SK-N-SH treated with all-trans-retinoic acid at 6 μM for 48 hours (cell line): Measurements from ENCODE around the gene TPRG1L.

Source experiments
- ATAC-seq: fragments of 200-7000 bp; cut with Tn5 transposase; 3 replicates; pipeline ENCODE4 v1.9.1; 2020; ENCODE audit warnings: mild to moderate bottlenecking, moderate library complexity
- ARNTL ChIP-seq: fragments of 450-650 bp; formaldehyde crosslinking; IDR thresholded peaks from 2 replicates; pipeline ENCODE4 v1.5.0; 2020; ENCODE audit warnings: low read depth, mild to moderate bottlenecking, moderate library complexity, borderline replicate concordance
- BACH2 ChIP-seq: fragments of 250-450 bp; sonication (Bioruptor Pico); IDR thresholded peaks from 2 replicates; pipeline ENCODE4 v1.9.0; 2021; ENCODE audit warnings: mild to moderate bottlenecking, borderline replicate concordance
- CREB5 ChIP-seq: fragments of 250-450 bp; sonication (Bioruptor Pico); IDR thresholded peaks from 2 replicates; pipeline ENCODE4 v1.5.1; 2020; ENCODE audit warnings: low read depth, mild to moderate bottlenecking, moderate library complexity
- CSDC2 ChIP-seq: fragments of 250-450 bp; sonication (Bioruptor Pico); IDR thresholded peaks from 2 replicates; pipeline ENCODE4 v1.5.0; 2020; ENCODE audit warnings: mild to moderate bottlenecking, moderate library complexity
- ESRRG ChIP-seq: fragments of 250-450 bp; sonication (Bioruptor Pico); IDR thresholded peaks from 2 replicates; pipeline ENCODE4 v1.6.1; 2021; ENCODE audit warnings: mild to moderate bottlenecking
- ISL1 ChIP-seq: fragments of 250-450 bp; sonication (Bioruptor Pico); IDR thresholded peaks from 2 replicates; pipeline ENCODE4 v2.1.2; 2022; ENCODE audit warnings: mild to moderate bottlenecking, moderate library complexity
- OSR1 ChIP-seq: fragments of 250-450 bp; sonication (Bioruptor Pico); IDR thresholded peaks from 2 replicates; pipeline ENCODE4 v1.8.0; 2022; ENCODE audit warnings: moderate library complexity, mild to moderate bottlenecking, inconsistent platforms
- PPARA ChIP-seq: fragments of 250-450 bp; sonication (Bioruptor Pico); IDR thresholded peaks from 2 replicates; pipeline ENCODE4 v1.5.0; 2020; ENCODE audit warnings: mild to moderate bottlenecking, borderline replicate concordance
- RARB ChIP-seq: fragments of 250-450 bp; sonication (Bioruptor Pico); IDR thresholded peaks from 2 replicates; pipeline ENCODE4 v1.8.0; 2021; ENCODE audit warnings: mild to moderate bottlenecking, moderate library complexity
- SNAI2 ChIP-seq: fragments of 250-450 bp; sonication (Bioruptor Pico); IDR thresholded peaks from 2 replicates; pipeline ENCODE4 v1.5.0; 2020; ENCODE audit warnings: mild to moderate bottlenecking, moderate library complexity
- TCF4 ChIP-seq: fragments of 250-450 bp; sonication (Bioruptor Pico); IDR thresholded peaks from 2 replicates; pipeline ENCODE4 v1.8.0; 2021; ENCODE audit warnings: mild to moderate bottlenecking, moderate library complexity, borderline replicate concordance
- TOX ChIP-seq: fragments of 250-450 bp; sonication (Bioruptor Pico); IDR thresholded peaks from 2 replicates; pipeline ENCODE4 v1.8.0; 2021; ENCODE audit warnings: mild to moderate bottlenecking, moderate library complexity, borderline replicate concordance
- ZC3H10 ChIP-seq: fragments of 250-450 bp; sonication (Bioruptor Pico); IDR thresholded peaks from 2 replicates; pipeline ENCODE4 v1.5.1; 2021; ENCODE audit warnings: mild to moderate bottlenecking, moderate library complexity
- ZFP30 ChIP-seq: fragments of 450-650 bp; formaldehyde crosslinking; IDR thresholded peaks from 2 replicates; pipeline ENCODE4 v1.5.0; 2022; ENCODE audit warnings: mild to moderate bottlenecking, moderate library complexity
- ZNF565 ChIP-seq: fragments of 450-650 bp; formaldehyde crosslinking; conservative IDR thresholded peaks from 2 replicates; pipeline ENCODE4 v1.5.0; 2020; ENCODE audit warnings: low read depth, mild to moderate bottlenecking, moderate library complexity
- ZNF70 ChIP-seq: fragments of 450-650 bp; formaldehyde crosslinking; IDR thresholded peaks from 2 replicates; pipeline ENCODE4 v1.5.0; 2020; ENCODE audit warnings: mild to moderate bottlenecking, moderate library complexity
- ZNF8 ChIP-seq: fragments of 450-650 bp; formaldehyde crosslinking; IDR thresholded peaks from 2 replicates; pipeline ENCODE4 v1.5.0; 2020; ENCODE audit warnings: mild to moderate bottlenecking, moderate library complexity
- TF ChIP-seq, protein P1 (sequence below): fragments of 250-450 bp; sonication (Bioruptor Pico); IDR thresholded peaks from 2 replicates; pipeline ENCODE4 v1.5.0; 2020; ENCODE audit warnings: mild to moderate bottlenecking, moderate library complexity
- TF ChIP-seq, protein P2 (sequence below): fragments of 250-450 bp; sonication (Bioruptor Pico); IDR thresholded peaks from 2 replicates; pipeline ENCODE4 v1.8.0; 2020; ENCODE audit warnings: mild to moderate bottlenecking, moderate library complexity, borderline replicate concordance
- TF ChIP-seq, protein P3 (sequence below): fragments of 250-450 bp; sonication (Bioruptor Pico); IDR thresholded peaks from 2 replicates; pipeline ENCODE4 v1.5.1; 2021; ENCODE audit warnings: mild to moderate bottlenecking, moderate library complexity
- TF ChIP-seq, protein P4 (sequence below): fragments of 250-450 bp; sonication (Bioruptor Pico); IDR thresholded peaks from 2 replicates; pipeline ENCODE4 v1.8.0; 2021; ENCODE audit warnings: low read depth, mild to moderate bottlenecking, moderate library complexity, borderline replicate concordance

TPRG1L gene

DNA sequence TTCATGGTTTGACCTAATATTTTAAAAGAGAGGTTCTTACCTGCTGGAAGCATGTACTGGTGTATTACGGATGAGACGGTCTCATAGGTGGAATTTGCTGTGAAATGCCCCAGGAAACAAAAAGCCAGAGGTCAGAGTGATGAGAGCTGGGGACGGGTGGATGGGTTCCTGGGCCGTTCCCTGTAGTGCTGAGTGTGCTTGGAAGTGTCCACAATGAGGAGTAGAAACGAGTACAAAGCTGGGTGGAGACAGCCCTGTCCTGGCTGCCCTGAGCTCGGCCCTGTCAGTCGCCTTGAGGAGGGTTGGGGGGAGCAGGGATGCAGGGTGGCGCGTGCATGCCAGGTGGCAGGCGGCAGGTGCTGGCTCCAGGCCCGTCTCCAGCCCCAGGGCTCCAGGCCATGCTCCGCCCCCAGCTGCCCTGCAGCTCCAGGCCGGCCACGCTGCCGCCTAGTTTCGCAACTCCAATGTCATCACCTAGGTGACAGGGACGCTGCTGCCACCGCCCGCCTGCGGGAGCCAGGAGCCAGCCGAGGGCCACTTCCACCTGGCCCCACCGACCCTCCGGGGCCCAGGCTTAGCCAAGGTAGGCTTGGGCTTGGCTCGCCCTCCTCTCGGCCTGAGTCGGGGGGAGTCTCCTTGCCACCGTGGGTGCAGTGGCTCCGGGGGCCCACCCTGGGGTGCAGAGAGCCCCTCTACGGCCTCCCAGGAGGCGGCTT lies 43.9 kb downstream of the TPRG1L start:
- no peak; the same call in 2 of the 3 replicates for ATAC-seq
- TF ChIP-seq ARNTL (CRISPR knock-in tag) (no peak), ISL1 (CRISPR knock-in tag) (no peak), SNAI2 (CRISPR knock-in tag) (no peak), ZC3H10 (CRISPR knock-in tag) (no peak), CREB5 (CRISPR knock-in tag) (no peak), ZNF70 (CRISPR knock-in tag) (no peak), CSDC2 (CRISPR knock-in tag) (no peak), ZNF8 (CRISPR knock-in tag) (no peak), RARB (CRISPR knock-in tag) (no peak), ZFP30 (CRISPR knock-in tag) (no peak), TCF4 (no peak), PPARA (CRISPR knock-in tag) (no peak), TOX (no peak)
- TF ChIP-seq, protein P1, sequence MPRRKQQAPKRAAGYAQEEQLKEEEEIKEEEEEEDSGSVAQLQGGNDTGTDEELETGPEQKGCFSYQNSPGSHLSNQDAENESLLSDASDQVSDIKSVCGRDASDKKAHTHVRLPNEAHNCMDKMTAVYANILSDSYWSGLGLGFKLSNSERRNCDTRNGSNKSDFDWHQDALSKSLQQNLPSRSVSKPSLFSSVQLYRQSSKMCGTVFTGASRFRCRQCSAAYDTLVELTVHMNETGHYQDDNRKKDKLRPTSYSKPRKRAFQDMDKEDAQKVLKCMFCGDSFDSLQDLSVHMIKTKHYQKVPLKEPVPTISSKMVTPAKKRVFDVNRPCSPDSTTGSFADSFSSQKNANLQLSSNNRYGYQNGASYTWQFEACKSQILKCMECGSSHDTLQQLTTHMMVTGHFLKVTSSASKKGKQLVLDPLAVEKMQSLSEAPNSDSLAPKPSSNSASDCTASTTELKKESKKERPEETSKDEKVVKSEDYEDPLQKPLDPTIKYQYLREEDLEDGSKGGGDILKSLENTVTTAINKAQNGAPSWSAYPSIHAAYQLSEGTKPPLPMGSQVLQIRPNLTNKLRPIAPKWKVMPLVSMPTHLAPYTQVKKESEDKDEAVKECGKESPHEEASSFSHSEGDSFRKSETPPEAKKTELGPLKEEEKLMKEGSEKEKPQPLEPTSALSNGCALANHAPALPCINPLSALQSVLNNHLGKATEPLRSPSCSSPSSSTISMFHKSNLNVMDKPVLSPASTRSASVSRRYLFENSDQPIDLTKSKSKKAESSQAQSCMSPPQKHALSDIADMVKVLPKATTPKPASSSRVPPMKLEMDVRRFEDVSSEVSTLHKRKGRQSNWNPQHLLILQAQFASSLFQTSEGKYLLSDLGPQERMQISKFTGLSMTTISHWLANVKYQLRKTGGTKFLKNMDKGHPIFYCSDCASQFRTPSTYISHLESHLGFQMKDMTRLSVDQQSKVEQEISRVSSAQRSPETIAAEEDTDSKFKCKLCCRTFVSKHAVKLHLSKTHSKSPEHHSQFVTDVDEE (CRISPR knock-in tag): no peak
- TF ChIP-seq, protein P2, sequence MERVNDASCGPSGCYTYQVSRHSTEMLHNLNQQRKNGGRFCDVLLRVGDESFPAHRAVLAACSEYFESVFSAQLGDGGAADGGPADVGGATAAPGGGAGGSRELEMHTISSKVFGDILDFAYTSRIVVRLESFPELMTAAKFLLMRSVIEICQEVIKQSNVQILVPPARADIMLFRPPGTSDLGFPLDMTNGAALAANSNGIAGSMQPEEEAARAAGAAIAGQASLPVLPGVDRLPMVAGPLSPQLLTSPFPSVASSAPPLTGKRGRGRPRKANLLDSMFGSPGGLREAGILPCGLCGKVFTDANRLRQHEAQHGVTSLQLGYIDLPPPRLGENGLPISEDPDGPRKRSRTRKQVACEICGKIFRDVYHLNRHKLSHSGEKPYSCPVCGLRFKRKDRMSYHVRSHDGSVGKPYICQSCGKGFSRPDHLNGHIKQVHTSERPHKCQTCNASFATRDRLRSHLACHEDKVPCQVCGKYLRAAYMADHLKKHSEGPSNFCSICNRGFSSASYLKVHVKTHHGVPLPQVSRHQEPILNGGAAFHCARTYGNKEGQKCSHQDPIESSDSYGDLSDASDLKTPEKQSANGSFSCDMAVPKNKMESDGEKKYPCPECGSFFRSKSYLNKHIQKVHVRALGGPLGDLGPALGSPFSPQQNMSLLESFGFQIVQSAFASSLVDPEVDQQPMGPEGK (CRISPR knock-in tag): no peak
- TF ChIP-seq, protein P3, sequence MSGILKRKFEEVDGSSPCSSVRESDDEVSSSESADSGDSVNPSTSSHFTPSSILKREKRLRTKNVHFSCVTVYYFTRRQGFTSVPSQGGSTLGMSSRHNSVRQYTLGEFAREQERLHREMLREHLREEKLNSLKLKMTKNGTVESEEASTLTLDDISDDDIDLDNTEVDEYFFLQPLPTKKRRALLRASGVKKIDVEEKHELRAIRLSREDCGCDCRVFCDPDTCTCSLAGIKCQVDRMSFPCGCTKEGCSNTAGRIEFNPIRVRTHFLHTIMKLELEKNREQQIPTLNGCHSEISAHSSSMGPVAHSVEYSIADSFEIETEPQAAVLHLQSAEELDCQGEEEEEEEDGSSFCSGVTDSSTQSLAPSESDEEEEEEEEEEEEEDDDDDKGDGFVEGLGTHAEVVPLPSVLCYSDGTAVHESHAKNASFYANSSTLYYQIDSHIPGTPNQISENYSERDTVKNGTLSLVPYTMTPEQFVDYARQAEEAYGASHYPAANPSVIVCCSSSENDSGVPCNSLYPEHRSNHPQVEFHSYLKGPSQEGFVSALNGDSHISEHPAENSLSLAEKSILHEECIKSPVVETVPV (CRISPR knock-in tag): no peak

DNA sequence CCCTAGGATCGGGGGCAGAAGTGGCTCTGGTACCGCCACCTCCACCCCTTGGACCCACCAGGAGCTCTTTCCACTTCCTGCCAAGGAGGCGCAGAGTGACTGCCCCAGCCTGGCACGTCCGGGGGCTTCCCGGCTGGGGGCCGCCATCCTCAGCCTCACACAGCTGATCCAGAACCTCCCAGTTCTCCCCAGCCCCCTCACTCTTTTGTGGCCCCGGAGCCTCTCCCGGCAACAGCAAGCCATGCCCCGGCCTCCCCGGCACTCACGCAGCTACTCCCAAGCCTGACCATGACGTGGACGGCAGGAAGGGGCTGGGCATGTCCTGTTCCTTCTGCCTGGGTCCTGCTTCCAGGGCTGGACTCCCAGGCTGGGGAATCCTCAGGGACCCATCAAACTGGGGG lies 44.6 kb downstream of the TPRG1L start:
- no peak for TF ChIP-seq ZNF8 (CRISPR knock-in tag)
- no peak for TF ChIP-seq OSR1 (CRISPR knock-in tag)
- no peak for TF ChIP-seq PPARA (CRISPR knock-in tag)
- TF ChIP-seq ZC3H10 (CRISPR knock-in tag): no peak
- no peak for TF ChIP-seq TCF4
- TF ChIP-seq ISL1 (CRISPR knock-in tag): no peak
- TF ChIP-seq ZNF70 (CRISPR knock-in tag): no peak
- TF ChIP-seq BACH2: no peak
- no peak for TF ChIP-seq ZNF565 (CRISPR knock-in tag)
- TF ChIP-seq, protein P4, sequence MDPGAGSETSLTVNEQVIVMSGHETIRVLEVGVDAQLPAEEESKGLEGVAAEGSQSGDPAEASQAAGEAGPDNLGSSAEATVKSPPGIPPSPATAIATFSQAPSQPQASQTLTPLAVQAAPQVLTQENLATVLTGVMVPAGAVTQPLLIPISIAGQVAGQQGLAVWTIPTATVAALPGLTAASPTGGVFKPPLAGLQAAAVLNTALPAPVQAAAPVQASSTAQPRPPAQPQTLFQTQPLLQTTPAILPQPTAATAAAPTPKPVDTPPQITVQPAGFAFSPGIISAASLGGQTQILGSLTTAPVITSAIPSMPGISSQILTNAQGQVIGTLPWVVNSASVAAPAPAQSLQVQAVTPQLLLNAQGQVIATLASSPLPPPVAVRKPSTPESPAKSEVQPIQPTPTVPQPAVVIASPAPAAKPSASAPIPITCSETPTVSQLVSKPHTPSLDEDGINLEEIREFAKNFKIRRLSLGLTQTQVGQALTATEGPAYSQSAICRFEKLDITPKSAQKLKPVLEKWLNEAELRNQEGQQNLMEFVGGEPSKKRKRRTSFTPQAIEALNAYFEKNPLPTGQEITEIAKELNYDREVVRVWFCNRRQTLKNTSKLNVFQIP (CRISPR knock-in tag): no peak
- TF ChIP-seq, protein P3 (CRISPR knock-in tag): no peak
- no peak for TF ChIP-seq ESRRG (CRISPR knock-in tag)
- TF ChIP-seq CSDC2 (CRISPR knock-in tag): no peak
- TF ChIP-seq, protein P1 (CRISPR knock-in tag): no peak
- no peak for TF ChIP-seq ARNTL (CRISPR knock-in tag)
- ATAC-seq: no peak
